ENCODE data around the gene EVA1B. TPM values are rescaled to one million over a fixed set of nuclear protein-coding genes. Genes with fewer than 3 reads are reported as not detected.
A peak's percentile ranks its signal among the peaks of the same experiment; 100 is the strongest.

Gene EVA1B
- total and polyA plus RNA-seq, 2 donors (not counting 1 experiment from before 2014, with no cell fraction given), result 0.67 to 2.9 TPM

- no peak for ATAC-seq (ENCODE audit: low read depth)
- intact Hi-C loops (cut with micrococcal nuclease), result no loop called here
- peaks cover 14% of the 10 kb centered on the region for H4K20me1 ChIP-seq (ENCODE audit: control insufficient read depth, insufficient read depth, low read length, poor library complexity, severe bottlenecking)
- Mint-ChIP-seq H3K4me1 (peaks cover 34% of the 10 kb centered on the region), H3K4me3 (peak overlapping the region; percentile 29), H3K27me3 (no peaks in the 10 kb centered on the region), H3K27ac (peak overlapping the region; percentile 83), H3K9me3 (ENCODE audit: insufficient read depth) (no peaks in the 10 kb centered on the region)
- ChIA-PET POLR2A (interaction anchor here (0.7 kb wide), 1 partner anchor 34 kb away, joined by 4 read pairs; no protein-coding TSS in a partner anchor), CTCF (interaction anchor here (1.5 kb wide), 1 partner anchor 19 kb away, joined by 3 read pairs; no protein-coding TSS in a partner anchor)
- 15% methylated on average over 4 of the region's 7 CpGs for WGBS (ENCODE audit: insufficient coverage)
- no peak overlapping the region for H3K4me2 ChIP-seq (replicated peaks; ENCODE audit: low read depth, low read length, poor library complexity, severe bottlenecking)
- H2AFZ ChIP-seq (ENCODE audit: insufficient read depth, low read depth, low read length, poor library complexity, severe bottlenecking), result no peak overlapping the region
- H3K9ac ChIP-seq (ENCODE audit: low read length), result no peak overlapping the region
- no peak overlapping the region for H3K4me3 ChIP-seq (ENCODE audit: control extremely low read depth in 1 of 5, extremely low read depth in 1 of 5, insufficient read depth in 1 of 5, low read depth in 2 of 5, low read length in 4 of 5)
- no peaks in the 10 kb centered on the region for H3K79me2 ChIP-seq (ENCODE audit: control insufficient read depth, insufficient read depth, low read length)
- peak; percentile 74 for DNase-seq
- peaks cover 4 to 49% of the 10 kb centered on the region in 2 experiments for H3K36me3 ChIP-seq (replicated peaks in 1 of 2; ENCODE audit: control extremely low read depth in 1 of 2, control insufficient read depth in 1 of 2, extremely low read depth in 1 of 2, insufficient read depth in 2 of 2, low read length in 1 of 2)
- H3K4me1 ChIP-seq (ENCODE audit: control insufficient read depth in 2 of 2, insufficient read depth in 2 of 2, low read length in 2 of 2), result peaks cover 10 to 33% of the 10 kb centered on the region in 2 donors
- TF ChIP-seq, protein P1, sequence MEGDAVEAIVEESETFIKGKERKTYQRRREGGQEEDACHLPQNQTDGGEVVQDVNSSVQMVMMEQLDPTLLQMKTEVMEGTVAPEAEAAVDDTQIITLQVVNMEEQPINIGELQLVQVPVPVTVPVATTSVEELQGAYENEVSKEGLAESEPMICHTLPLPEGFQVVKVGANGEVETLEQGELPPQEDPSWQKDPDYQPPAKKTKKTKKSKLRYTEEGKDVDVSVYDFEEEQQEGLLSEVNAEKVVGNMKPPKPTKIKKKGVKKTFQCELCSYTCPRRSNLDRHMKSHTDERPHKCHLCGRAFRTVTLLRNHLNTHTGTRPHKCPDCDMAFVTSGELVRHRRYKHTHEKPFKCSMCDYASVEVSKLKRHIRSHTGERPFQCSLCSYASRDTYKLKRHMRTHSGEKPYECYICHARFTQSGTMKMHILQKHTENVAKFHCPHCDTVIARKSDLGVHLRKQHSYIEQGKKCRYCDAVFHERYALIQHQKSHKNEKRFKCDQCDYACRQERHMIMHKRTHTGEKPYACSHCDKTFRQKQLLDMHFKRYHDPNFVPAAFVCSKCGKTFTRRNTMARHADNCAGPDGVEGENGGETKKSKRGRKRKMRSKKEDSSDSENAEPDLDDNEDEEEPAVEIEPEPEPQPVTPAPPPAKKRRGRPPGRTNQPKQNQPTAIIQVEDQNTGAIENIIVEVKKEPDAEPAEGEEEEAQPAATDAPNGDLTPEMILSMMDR (IDR thresholded peaks at IDR 0.05), result no peak
- TF ChIP-seq EZH2 (IDR thresholded peaks at IDR 0.05; ENCODE audit: borderline replicate concordance, insufficient read depth, low read depth, low read length, poor library complexity, severe bottlenecking), result no peak
- no peaks in the 10 kb centered on the region for H3K9me3 ChIP-seq (ENCODE audit: control extremely low read depth in 1 of 3, control insufficient read depth in 2 of 3, insufficient read depth in 1 of 3, low read length in 2 of 3)
- H3K27me3 ChIP-seq (replicated peaks in 1 of 4; ENCODE audit: control extremely low read depth in 1 of 4, control insufficient read depth in 3 of 4, insufficient read depth in 4 of 4, low read length in 3 of 4), result no peaks in the 10 kb centered on the region
- H3K27ac ChIP-seq (ENCODE audit: low read length in 2 of 2), result peak overlapping the region in 1 of 2 donors; percentile 26
Measured at GRCh38 chr1:36304521-36304920, 18.9 kb downstream of the EVA1B start.

- Mint-ChIP-seq H3K4me1 (peaks cover 34% of the 10 kb centered on the region), H3K9me3 (ENCODE audit: insufficient read depth) (no peaks in the 10 kb centered on the region), H3K4me3 (peak overlapping the region; percentile 29), H3K27ac (peak overlapping the region; percentile 63), H3K27me3 (no peaks in the 10 kb centered on the region)
- intact Hi-C loops (cut with micrococcal nuclease), result no loop called here
- Histone ChIP-seq H3K36me3 (replicated peaks in 1 of 2; ENCODE audit: control extremely low read depth in 1 of 2, control insufficient read depth in 1 of 2, extremely low read depth in 1 of 2, insufficient read depth in 2 of 2, low read length in 1 of 2) (peaks cover 4 to 54% of the 10 kb centered on the region in 2 experiments), H3K27me3 (replicated peaks in 1 of 4; ENCODE audit: control extremely low read depth in 1 of 4, control insufficient read depth in 3 of 4, insufficient read depth in 4 of 4, low read length in 3 of 4) (no peaks in the 10 kb centered on the region), H4K20me1 (ENCODE audit: control insufficient read depth, insufficient read depth, low read length, poor library complexity, severe bottlenecking) (peaks cover 15% of the 10 kb centered on the region), H2AFZ (ENCODE audit: insufficient read depth, low read depth, low read length, poor library complexity, severe bottlenecking) (no peak overlapping the region), H3K79me2 (ENCODE audit: control insufficient read depth, insufficient read depth, low read length) (no peaks in the 10 kb centered on the region), H3K4me1 (ENCODE audit: control insufficient read depth in 2 of 2, insufficient read depth in 2 of 2, low read length in 2 of 2) (peaks cover 10 to 33% of the 10 kb centered on the region in 2 donors), H3K4me2 (replicated peaks; ENCODE audit: low read depth, low read length, poor library complexity, severe bottlenecking) (no peak overlapping the region), H3K9me3 (ENCODE audit: control extremely low read depth in 1 of 3, control insufficient read depth in 2 of 3, insufficient read depth in 1 of 3, low read length in 2 of 3) (no peaks in the 10 kb centered on the region), H3K9ac (ENCODE audit: low read length) (no peak overlapping the region), H3K27ac (ENCODE audit: low read length in 2 of 2) (peak overlapping the region in 1 of 2 donors; percentile 26), H3K4me3 (ENCODE audit: control extremely low read depth in 1 of 5, extremely low read depth in 1 of 5, insufficient read depth in 1 of 5, low read depth in 2 of 5, low read length in 4 of 5) (no peak overlapping the region)
- ATAC-seq (ENCODE audit: low read depth), result no peak
- no peak for TF ChIP-seq EZH2 (IDR thresholded peaks at IDR 0.05; ENCODE audit: borderline replicate concordance, insufficient read depth, low read depth, low read length, poor library complexity, severe bottlenecking)
- TF ChIP-seq, protein P1 (IDR thresholded peaks at IDR 0.05), result no peak
- ChIA-PET CTCF (interaction anchor here (0.6 to 1.5 kb wide), 3 partner anchors 13 to 33 kb away, joined by 3 to 4 read pairs (median 3); no protein-coding TSS in a partner anchor), POLR2A (interaction anchor here (0.7 kb wide), 1 partner anchor 35 kb away, joined by 4 read pairs; no protein-coding TSS in a partner anchor)
- 100% methylated on average over 17 of the region's 23 CpGs for WGBS (ENCODE audit: insufficient coverage)
- DNase-seq, result no peak
Measured at GRCh38 chr1:36303650-36304360, 19.6 kb downstream of the EVA1B start.

Measured in B cell (primary cell).